Lung (tissue), 12 donors: ENCODE measurements around the gene SIX6. TPM values are rescaled to one million over a fixed set of nuclear protein-coding genes. Genes with fewer than 3 reads are reported as not detected.
A peak's percentile ranks its signal among the peaks of the same experiment; 100 is the strongest.

Source experiments
- ATAC-seq: fragments of 200-7000 bp; cut with Tn5 transposase; one replicate; pipeline ENCODE4 v1.9.1; 2020; ENCODE audit warnings: moderate number of reproducible peaks; ENCODE audit not compliant: insufficient read depth, low FRiP score
- DNase-seq, 3 donors: peaks; one replicate each; pipeline ENCODE4 v3.0.0-alpha.2; 2013 to 2017
- H3K27ac ChIP-seq, 2 donors: one replicate each; pipeline ENCODE4 v1.5.1; 2013; ENCODE audit warnings: mild to moderate bottlenecking in 2 of 2, moderate library complexity in 2 of 2, control low read depth in 1 of 2, inconsistent platforms in 1 of 2, low read depth in 1 of 2, low read length in 1 of 2
- H3K27me3 ChIP-seq, 3 donors: one replicate each; pipeline ENCODE4 v1.5.1; 2013; ENCODE audit warnings: low read length in 2 of 3; ENCODE audit not compliant: control insufficient read depth in 3 of 3, insufficient read depth in 3 of 3
- H3K36me3 ChIP-seq, 4 donors: one replicate each; pipeline ENCODE4 v1.5.1; 2013; ENCODE audit warnings: low read length in 4 of 4, mild to moderate bottlenecking in 1 of 4, moderate library complexity in 1 of 4; ENCODE audit not compliant: control insufficient read depth in 4 of 4, insufficient read depth in 4 of 4
- H3K4me1 ChIP-seq, 5 donors: one replicate each; pipeline ENCODE4 v1.5.1; 2013; ENCODE audit warnings: low read length in 5 of 5, mild to moderate bottlenecking in 2 of 5, moderate library complexity in 1 of 5; ENCODE audit not compliant: control insufficient read depth in 5 of 5, insufficient read depth in 5 of 5
- H3K4me3 ChIP-seq: one replicate; pipeline ENCODE4 v1.5.1; 2013; ENCODE audit warnings: mild to moderate bottlenecking, control low read depth, moderate library complexity
- H3K9ac ChIP-seq, 2 donors: one replicate each; pipeline ENCODE4 v1.5.1; 2013; ENCODE audit warnings: low read length in 2 of 2, control low read depth in 1 of 2; ENCODE audit not compliant: insufficient read depth in 1 of 2
- H3K9me3 ChIP-seq, 4 donors: one replicate each; pipeline ENCODE4 v1.5.1; 2013; ENCODE audit warnings: low read length in 3 of 4, mild to moderate bottlenecking in 1 of 4, moderate library complexity in 1 of 4; ENCODE audit not compliant: control insufficient read depth in 4 of 4, insufficient read depth in 3 of 4
- WGBS, 2 donors: extraction: QIAGEN DNeasy Blood & Tissue Kit; methylation state at CpG; one replicate each; pipeline ENCODE4 v1.1.7; 2013; 5-methylcytosine and 5-hydroxymethylcytosine counted together
- polyA plus RNA-seq, 2 donors: library from polyadenylated mRNA; stranded (reverse); fragments of 200-250 nt; gene quantifications; one replicate each; pipeline ENCODE4 v1.2.1, GENCODE V29; 2013
- total RNA-seq, 2 donors: library from RNA; depleted of rRNA in 1 of 2; stranded (reverse); fragments of >200 nt in 1 of 2; gene quantifications; one replicate each; pipeline ENCODE4 v1.2.1, GENCODE V29; 2014 to 2021
- TF ChIP-seq, protein P1 (sequence below): IDR thresholded peaks from 2 replicates; pipeline ENCODE4 v1.5.1; 2012; ENCODE audit warnings: mild to moderate bottlenecking; ENCODE audit errors: control extremely low read depth, extremely low read depth
- donor health status: control.
- donor health status: control.
- donor health status: Bipolar disorder and iron deficiency.
- donor health status: healthy.
- donor health status: DM: yes; HTN: yes; CAD: no.

Gene SIX6
- total and polyA plus RNA-seq, 4 donors, result not detected

DNA sequence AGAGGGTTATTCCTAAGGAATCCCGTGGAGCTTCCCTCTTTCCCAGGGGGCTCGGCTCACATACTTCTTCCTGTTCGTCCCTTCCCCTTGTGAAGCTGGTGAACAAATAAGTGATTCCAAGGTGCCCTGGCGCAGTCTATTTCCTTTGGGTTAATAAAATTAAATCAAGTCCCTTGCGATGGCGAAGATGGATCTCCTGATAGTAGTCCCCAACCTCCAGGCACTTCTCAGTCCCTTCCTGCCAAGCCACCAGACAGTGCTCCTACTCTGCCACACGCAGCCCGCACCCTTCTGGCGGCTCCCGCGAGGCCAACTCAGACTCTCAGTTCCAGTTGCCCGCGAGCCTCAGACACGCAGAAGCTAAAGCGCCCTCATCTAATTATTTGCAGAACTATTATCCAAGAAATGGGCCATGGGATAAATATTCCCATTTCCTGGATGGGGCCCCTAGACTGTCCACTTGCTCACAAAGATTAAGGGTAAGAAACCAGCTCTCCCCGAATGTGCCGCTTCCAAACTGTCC, 2.4 kb upstream of the SIX6 start:
- peaks cover 18 to 98% (median 96%) of the 10 kb centered on the region in 3 donors for H3K27me3 ChIP-seq
- no peak overlapping the region for H3K9ac ChIP-seq
- H3K9me3 ChIP-seq, result peaks cover 0 to 18% (median 0%) of the 10 kb centered on the region in 4 donors
- DNase-seq (peak in 1 of 3 donors; percentile 11), ATAC-seq (no peak)
- peaks cover 0 to 11% (median 4%) of the 10 kb centered on the region in 5 donors for H3K4me1 ChIP-seq
- no peak overlapping the region for H3K4me3 ChIP-seq
- no peaks in the 10 kb centered on the region for H3K36me3 ChIP-seq
- no peak overlapping the region for H3K27ac ChIP-seq
- WGBS, 2 donors, result 12 to 14% methylated on average over 17 of the region's 17 CpGs
- TF ChIP-seq, protein P1, sequence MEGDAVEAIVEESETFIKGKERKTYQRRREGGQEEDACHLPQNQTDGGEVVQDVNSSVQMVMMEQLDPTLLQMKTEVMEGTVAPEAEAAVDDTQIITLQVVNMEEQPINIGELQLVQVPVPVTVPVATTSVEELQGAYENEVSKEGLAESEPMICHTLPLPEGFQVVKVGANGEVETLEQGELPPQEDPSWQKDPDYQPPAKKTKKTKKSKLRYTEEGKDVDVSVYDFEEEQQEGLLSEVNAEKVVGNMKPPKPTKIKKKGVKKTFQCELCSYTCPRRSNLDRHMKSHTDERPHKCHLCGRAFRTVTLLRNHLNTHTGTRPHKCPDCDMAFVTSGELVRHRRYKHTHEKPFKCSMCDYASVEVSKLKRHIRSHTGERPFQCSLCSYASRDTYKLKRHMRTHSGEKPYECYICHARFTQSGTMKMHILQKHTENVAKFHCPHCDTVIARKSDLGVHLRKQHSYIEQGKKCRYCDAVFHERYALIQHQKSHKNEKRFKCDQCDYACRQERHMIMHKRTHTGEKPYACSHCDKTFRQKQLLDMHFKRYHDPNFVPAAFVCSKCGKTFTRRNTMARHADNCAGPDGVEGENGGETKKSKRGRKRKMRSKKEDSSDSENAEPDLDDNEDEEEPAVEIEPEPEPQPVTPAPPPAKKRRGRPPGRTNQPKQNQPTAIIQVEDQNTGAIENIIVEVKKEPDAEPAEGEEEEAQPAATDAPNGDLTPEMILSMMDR, result no peak

GRCh38 chr14:60506985-60507829, 1.7 kb upstream of the SIX6 start:
- H3K36me3 ChIP-seq, result no peaks in the 10 kb centered on the region
- no peak overlapping the region for H3K4me3 ChIP-seq
- no peak overlapping the region for H3K9ac ChIP-seq
- peaks cover 0 to 18% (median 0%) of the 10 kb centered on the region in 4 donors for H3K9me3 ChIP-seq
- TF ChIP-seq, protein P1, result no peak
- H3K27me3 ChIP-seq, result peaks cover 18 to 99% (median 97%) of the 10 kb centered on the region in 3 donors
- no peak for ATAC-seq
- H3K27ac ChIP-seq, result no peak overlapping the region
- peaks cover 0 to 11% (median 4%) of the 10 kb centered on the region in 5 donors for H3K4me1 ChIP-seq
- peak in 1 of 3 donors; percentile 15 for DNase-seq
- 6 to 8% methylated on average over 48 of the region's 48 CpGs for WGBS, 2 donors

DNA sequence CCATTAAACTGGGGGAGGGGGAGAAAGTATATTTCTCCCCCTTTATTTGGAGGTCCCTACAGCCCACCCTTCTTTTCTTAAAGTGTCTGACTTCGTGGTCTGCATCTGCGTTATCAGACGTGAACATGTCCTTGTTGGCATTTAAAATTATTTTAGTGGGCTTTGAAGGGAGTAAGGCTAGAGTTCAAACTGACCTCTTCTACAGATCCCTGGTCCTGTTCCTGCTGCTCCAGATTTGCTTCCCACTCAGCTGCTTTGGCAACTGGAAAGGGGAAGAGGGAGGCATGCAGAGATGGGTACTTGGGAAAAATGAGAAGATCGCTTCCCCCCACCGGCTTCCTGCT, 611 bp upstream of the SIX6 start:
- no peak overlapping the region for H3K9ac ChIP-seq
- DNase-seq (no peak), ATAC-seq (no peak)
- no peaks in the 10 kb centered on the region for H3K36me3 ChIP-seq
- H3K27ac ChIP-seq, result no peak overlapping the region
- TF ChIP-seq, protein P1, result no peak
- H3K27me3 ChIP-seq, result peaks cover 18 to 99% (median 98%) of the 10 kb centered on the region in 3 donors
- WGBS, 2 donors, result 7% methylated on average over 5 of the region's 5 CpGs
- peaks cover 0 to 11% (median 4%) of the 10 kb centered on the region in 5 donors for H3K4me1 ChIP-seq
- H3K9me3 ChIP-seq, result peaks cover 0 to 18% (median 0%) of the 10 kb centered on the region in 4 donors
- no peak overlapping the region for H3K4me3 ChIP-seq
